ENCODE measurements around the gene PTCH1. TPM values are rescaled to one million over a fixed set of nuclear protein-coding genes. Genes with fewer than 3 reads are reported as not detected.

Gene PTCH1
- total and polyA plus RNA-seq, 12 donors, result 1.6 to 10.0 (median 6.5) TPM

- 68 to 73% methylated on average over 12 of the region's 12 CpGs for WGBS, 2 donors
- no peak for TF ChIP-seq CTCF (IDR thresholded peaks at IDR 0.05)
- H3K9me3 ChIP-seq, result no peaks in the 10 kb centered on the region
- DNase-seq, result no peak
- H3K4me1 ChIP-seq, result no peaks in the 10 kb centered on the region
- H3K27me3 ChIP-seq, result peaks cover 0 to 24% (median 0%) of the 10 kb centered on the region in 7 donors
- no peaks in the 10 kb centered on the region for H3K36me3 ChIP-seq
- no peak for ATAC-seq
- no peak overlapping the region for H3K27ac ChIP-seq
- no peak overlapping the region for H3K4me3 ChIP-seq
- intact Hi-C loops (cut with DNase I), result no loop called here
These were observed 29.2 kb upstream of the PTCH1 start for GRCh38 chr9:95545831-95546567.

GRCh38 chr9:95533996-95534680, 17.4 kb upstream of the PTCH1 start:
- TF ChIP-seq CTCF (IDR thresholded peaks at IDR 0.05), result no peak
- H3K4me1 ChIP-seq, result no peaks in the 10 kb centered on the region
- ATAC-seq, result no peak
- intact Hi-C loops (cut with DNase I), result no loop called here
- H3K27ac ChIP-seq, result no peak overlapping the region
- no peak overlapping the region for H3K4me3 ChIP-seq
- no peaks in the 10 kb centered on the region for H3K36me3 ChIP-seq
- DNase-seq, result no peak
- H3K27me3 ChIP-seq, result peaks cover 0 to 20% (median 5%) of the 10 kb centered on the region in 7 donors
- whole genome bisulfite sequencing, 2 donors, result 77 to 78% methylated on average over 8 of the region's 8 CpGs
- H3K9me3 ChIP-seq, result no peaks in the 10 kb centered on the region

GRCh38 chr9:95529910-95530309, 13.1 kb upstream of the PTCH1 start:
- Histone ChIP-seq H3K27me3 (peaks cover 0 to 43% (median 28%) of the 10 kb centered on the region in 7 donors), H3K27ac (no peak overlapping the region), H3K4me1 (no peaks in the 10 kb centered on the region), H3K36me3 (no peaks in the 10 kb centered on the region), H3K9me3 (no peaks in the 10 kb centered on the region), H3K4me3 (no peak overlapping the region)
- WGBS, 2 donors, result 82 to 87% methylated on average over 1 of the region's 1 CpG
- intact Hi-C loops (cut with DNase I), result no loop called here
- no peak for DNase-seq
- no peak for TF ChIP-seq CTCF (IDR thresholded peaks at IDR 0.05)
- ATAC-seq, result no peak

- no peak overlapping the region for H3K4me3 ChIP-seq
- 67 to 69% methylated on average over 8 of the region's 8 CpGs for WGBS, 2 donors
- TF ChIP-seq CTCF (IDR thresholded peaks at IDR 0.05), result no peak
- H3K36me3 ChIP-seq, result no peaks in the 10 kb centered on the region
- ATAC-seq (no peak), DNase-seq (no peak)
- H3K9me3 ChIP-seq, result no peaks in the 10 kb centered on the region
- no peaks in the 10 kb centered on the region for H3K4me1 ChIP-seq
- intact Hi-C loops (cut with DNase I), result no loop called here
- no peak overlapping the region for H3K27ac ChIP-seq
- peaks cover 0 to 43% (median 28%) of the 10 kb centered on the region in 7 donors for H3K27me3 ChIP-seq
These were observed 12.2 kb upstream of the PTCH1 start for GRCh38 chr9:95528908-95529502.
